Daoy (cell line): Measurements from ENCODE around the gene TDRD7. TPM values are rescaled to one million over a fixed set of nuclear protein-coding genes. Genes with fewer than 3 reads are reported as not detected.
A peak's percentile ranks its signal among the peaks of the same experiment; 100 is the strongest.
"Not testable (repeated sequence)": the region's sequence is repeated elsewhere in the genome, so short reads cannot be mapped to it uniquely, and the experiment has no call there.

Source experiments
- DNase-seq: peaks from one replicate; pipeline ENCODE4 v3.0.0-alpha.2; 2015; ENCODE audit warnings: low read depth
- total RNA-seq: library from RNA; depleted of rRNA; stranded (reverse); fragments of >200 nt; shearing (Covaris generic); gene quantifications from 2 replicates; pipeline ENCODE4 v1.2.3, GENCODE V29; 2014

Gene TDRD7
- total RNA-seq, 1 experiment from 2014 or later = 9.9 TPM

GRCh38 chr9:97419309-97419867, 7.5 kb downstream of the TDRD7 start:
- peak; percentile 11 for DNase-seq

DNA sequence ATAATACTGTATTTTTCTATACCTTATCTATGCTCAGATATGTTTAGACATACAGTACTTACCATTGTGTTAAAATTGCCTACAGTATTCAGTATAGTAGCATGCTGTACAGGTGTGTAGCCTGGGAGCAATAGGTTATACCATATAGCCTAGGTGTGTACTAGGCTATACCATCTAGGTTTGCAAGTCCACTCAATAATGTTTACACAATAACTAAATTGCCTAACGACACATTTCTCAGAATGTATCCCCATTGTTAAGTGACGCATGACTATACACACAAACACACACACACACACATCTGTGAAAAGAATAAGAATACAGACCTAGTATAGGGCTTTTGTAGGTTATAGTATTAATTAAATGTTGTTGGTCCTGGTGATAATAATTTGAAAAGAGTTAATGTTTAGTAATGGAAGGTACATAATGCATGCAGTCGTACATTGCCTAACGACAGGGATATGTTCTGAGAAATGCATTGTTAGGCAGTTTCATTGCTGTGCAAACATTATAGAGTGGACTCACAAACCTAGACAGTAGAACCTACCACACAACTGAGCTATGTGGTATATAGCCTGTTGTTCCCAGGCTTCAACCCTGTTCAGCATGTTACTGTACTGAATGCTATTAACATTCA, 13.6 kb downstream of the TDRD7 start:
- no peak for DNase-seq

- DNase-seq = no peak
These were observed 14.1 kb downstream of the TDRD7 start for GRCh38 chr9:97425973-97426336.

DNA sequence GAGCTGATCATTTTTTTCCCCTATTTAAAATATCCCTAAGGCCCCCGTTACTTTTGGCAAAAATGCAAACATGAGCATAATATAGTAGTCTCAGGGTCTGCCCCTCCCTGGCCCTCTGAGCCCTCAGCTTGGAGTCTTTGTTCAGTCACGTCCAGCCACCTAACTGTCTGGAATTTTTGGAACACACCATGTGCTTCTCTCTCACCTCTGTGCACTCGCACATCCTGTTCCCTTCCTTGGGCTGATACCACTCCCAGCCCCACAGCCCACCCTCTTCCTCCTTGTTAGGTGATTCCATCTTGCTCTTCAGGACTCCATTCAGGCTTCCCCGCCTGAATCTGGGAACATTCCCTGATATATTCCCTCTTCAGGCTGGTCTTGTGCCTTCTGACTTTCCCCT, 16.0 kb downstream of the TDRD7 start:
- DNase-seq = no peak

- no peak for DNase-seq
These were observed 18.6 kb downstream of the TDRD7 start for GRCh38 chr9:97430316-97431043.

DNA sequence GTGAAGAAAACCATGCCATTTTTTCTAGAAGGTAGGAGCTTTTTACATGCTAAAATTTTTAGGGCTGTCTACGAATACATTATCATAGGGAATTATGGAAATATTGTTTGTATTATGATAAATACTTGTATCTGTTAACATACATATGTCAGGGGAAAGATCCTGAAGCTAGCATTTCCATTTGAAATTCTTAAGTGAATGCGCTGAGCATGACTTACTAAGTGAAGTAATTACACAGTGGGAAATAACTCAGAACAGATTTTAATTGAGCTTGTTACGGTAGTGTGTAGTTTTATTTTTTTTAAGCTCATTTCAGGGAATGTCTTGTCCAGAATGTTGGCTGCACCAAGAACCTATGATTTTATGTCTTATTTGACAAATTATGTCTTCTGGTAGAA, 19.1 kb downstream of the TDRD7 start:
- DNase-seq = no peak

DNA sequence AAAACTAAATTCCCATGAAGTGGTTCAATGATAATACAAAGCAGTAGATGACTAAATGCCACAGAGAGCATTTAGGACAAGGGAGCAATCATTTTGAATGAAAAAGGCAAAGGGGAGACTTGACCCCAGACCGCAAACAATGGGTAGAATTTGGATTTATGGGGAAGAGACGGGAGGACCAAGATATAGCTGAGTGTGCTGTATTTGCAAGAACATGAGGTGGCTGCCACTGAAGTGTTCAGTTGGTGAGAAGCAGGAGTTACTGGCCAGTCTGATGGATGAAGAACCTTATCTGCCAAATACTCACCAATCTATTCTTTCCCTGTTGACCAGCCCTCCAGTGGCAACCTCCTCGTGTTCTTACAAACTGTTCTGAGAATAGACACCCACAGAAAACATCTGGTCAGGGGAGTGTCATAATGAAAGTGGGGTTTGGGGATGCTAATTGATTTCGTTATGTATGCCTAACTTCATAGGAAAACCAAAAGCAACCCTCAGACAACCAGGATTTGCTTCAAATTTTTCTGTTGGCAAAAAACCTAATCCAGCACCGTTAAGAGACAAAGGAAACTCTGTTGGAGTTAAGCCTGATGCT, 19.8 kb downstream of the TDRD7 start:
- no peak for DNase-seq

DNA sequence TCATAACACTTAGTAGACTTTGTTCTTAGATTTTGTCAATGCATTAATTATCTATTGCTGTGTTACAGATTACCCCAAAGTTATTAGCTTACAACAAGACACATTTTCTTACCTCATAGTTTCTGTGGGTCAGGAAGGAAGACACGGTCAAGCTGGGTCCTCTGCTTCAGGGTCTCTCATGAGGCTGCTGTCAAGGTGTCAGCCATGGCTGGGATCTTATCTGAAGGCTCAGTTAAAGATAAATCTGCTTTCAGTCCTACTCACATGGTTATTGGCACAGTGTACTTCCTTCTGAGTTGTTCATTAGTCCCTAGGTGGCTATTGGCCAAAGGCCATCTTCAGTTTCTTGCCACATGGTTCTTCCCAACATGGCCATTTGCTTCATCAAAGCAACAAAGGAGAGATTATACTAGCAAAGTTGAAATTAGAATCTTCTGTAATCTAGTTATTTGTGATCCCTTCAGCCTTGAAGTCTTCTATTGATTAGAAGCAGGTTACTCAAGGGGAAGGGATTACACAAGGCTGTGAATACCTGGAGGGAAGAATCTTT, 25.2 kb downstream of the TDRD7 start:
- DNase-seq = no peak

DNA sequence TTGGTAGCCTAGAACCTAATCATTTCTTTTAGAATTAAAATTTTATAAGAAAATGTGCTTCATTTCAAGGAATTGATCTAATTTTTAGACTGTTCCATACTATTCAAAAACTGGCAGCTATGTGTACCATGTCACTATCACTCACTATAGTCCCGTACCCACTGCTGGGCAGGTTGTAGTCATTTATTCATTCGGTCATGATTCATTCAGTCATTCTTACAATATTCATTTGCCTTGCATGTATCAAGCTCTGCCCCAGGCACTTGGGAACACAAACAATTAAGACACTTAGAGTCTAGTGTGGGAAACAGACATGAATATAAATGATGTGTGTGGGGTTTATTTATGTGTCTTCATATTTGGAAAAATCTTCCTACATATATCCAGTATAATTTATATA, 26.4 kb downstream of the TDRD7 start:
- DNase-seq = no peak

DNA sequence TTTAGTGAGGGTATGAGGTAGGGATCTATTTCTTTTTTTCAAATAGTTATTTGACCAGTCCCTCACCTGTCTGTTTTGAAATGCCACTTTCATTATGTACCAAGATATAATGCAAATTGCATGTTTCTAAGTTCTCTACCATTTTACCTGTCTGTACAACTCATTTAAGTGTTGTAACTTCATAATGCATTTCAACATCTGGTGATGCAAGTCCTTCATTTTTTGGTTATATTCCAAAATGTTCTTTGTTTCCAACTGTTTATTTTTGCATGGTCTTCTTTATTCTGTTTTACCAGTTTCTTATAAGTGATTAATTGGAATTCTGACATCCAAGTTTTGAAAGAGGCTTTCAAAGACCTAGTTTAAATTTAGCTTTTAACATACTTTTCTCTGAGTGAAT, 26.8 kb downstream of the TDRD7 start:
- DNase-seq = no peak

- DNase-seq = no peak
These were observed 28.3 kb downstream of the TDRD7 start for GRCh38 chr9:97440160-97440559.

DNA sequence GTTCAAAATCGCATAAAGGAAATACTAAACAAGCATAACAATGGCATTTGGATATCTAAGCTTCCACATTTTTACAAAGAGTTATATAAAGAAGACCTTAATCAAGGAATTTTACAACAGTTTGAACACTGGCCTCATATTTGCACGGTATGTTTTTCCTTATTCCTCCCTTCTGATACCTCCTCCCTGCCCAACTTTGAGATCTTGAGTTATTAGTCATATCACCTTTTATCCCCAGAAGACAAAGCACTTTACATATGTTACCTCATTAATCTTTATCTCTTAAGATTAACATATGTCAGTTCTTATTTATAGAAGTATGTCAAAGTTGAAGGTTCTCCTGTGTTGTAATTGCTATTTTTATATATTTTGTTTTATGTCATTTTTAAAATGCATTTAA, 29.8 kb downstream of the TDRD7 start:
- DNase-seq = no peak

DNA sequence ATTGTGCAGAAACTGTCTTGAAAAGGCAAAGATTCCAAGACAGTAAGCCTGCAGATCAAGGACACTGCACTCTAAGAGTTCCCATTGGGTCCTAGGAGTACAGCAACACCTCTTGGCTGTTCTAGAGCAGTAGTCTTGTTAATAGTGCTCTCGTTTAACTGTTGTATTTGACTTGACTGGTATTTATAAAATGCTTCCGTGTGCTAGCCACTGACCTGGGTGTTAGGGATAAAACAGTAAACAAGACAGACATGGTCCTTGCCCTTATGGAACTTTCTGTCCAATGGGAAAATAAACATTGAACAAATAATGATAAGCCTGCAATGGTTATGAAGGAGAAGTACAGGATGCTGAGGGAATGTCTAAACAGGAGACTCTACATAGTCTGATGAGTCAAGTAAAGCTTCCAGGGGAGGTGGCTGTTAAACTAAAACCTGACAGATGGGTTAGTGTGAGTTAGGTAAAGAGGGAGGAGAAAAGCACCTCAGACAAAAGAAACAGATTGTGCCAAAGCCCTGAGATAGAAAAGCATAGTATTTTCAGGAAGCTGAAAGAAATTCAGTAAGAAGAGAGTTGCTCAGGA, 33.3 kb downstream of the TDRD7 start:
- no peak for DNase-seq

- no peak for DNase-seq
These were observed 35.1 kb downstream of the TDRD7 start for GRCh38 chr9:97447001-97447400.

DNA sequence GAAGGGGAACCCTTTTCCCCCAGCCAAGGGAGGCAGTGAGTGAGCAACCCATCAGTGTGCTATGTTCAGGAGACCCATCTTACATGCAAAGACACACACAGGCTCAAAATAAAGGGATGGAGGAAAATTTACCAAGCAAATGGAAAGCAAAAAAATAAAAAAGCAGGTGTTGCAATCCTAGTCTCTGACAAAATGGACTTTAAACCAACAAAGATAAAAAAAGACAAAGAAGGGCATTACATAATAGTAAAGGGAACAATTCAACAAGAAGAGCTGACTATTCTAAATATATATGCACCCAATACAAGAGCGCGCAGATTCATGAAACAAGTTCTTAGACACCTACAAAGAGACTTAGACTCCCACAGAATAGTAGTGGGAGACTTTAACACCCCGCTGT, 41.7 kb downstream of the TDRD7 start:
- not testable (repeated sequence) for DNase-seq

DNA sequence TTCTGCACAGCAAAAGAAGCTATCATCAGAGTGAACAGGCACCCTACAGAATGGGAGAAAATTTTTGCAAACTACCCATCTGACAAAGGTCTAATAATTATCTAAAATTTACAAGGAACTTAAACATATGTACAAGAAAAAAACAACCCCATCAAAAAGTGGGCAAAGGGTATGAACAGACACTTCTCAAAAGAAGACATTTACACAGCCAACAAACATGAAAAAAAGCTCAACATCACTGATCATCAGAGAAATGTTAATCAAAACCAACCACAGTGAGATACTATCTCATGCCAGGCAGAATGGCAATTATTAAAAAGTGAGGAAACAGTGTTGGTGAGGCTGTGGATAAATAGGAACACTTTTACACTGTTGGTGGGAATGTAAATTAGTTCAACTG, 44.9 kb downstream of the TDRD7 start:
- not testable (repeated sequence) for DNase-seq

DNA sequence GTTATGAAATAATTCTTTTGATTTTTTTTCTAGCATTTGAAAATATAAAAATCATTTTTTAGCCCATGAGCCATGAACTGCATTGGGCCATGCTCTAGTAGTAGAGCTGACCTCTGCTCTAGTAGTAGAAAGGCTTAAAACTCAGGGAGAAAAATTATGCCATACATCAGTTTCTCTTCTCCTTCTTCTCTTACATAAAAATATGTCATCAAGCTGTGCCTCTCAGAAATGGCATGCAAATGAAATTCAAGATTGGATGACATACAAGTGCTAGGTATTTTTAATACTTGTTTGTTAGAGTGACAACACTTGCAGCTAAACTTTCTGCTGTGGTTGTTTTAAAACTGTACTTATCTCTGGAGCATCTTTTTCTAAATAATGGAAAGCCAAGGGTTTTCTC, 47.4 kb downstream of the TDRD7 start:
- no peak for DNase-seq

GRCh38 chr9:97462159-97462558, 50.3 kb downstream of the TDRD7 start:
- DNase-seq = no peak

DNA sequence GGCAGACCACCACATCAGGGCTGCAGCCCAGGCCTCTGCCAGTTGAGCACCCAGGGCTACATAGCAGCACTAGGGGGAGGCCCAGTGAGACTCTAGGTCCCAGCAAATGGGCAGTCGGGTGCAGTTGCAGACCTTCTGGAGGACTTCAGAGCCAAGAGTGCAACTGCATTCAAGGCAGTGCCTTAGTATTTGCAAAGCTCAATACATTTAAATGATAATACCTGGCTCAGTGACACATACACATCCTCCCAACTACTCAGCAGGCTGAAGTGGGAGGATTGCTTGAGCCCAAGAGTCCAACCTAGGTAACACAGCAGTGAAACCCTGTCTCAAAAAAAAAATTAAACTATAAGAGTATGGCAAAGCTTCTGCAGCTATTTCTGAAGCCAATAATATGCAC, 51.0 kb downstream of the TDRD7 start:
- DNase-seq = no peak

- peak; percentile 75 for DNase-seq
These were observed 57.0 kb downstream of the TDRD7 start for GRCh38 chr9:97468658-97469448.

GRCh38 chr9:97470076-97470475, 58.2 kb downstream of the TDRD7 start:
- peak; percentile 15 for DNase-seq

GRCh38 chr9:97473717-97474116, 61.8 kb downstream of the TDRD7 start:
- no peak for DNase-seq
